Panc1 (cell line): ENCODE measurements around the gene PHLDB1. TPM values are rescaled to one million over a fixed set of nuclear protein-coding genes. Genes with fewer than 3 reads are reported as not detected.

ENCODE experiments used
- ATAC-seq: fragments of 200-7000 bp; cut with Tn5 transposase; 2 replicates; pipeline ENCODE4 v1.9.1; 2020; ENCODE audit warnings: mild to moderate bottlenecking, moderate library complexity
- BruUV-seq: library from RNA; stranded (reverse); fragments of 400-500 nt; replicated peaks from 2 replicates; lab custom pipeline; 2021; lab: Mats Ljungman, UMichigan
- CTCF ChIA-PET: fragments of 300-600 bp; sonication (Branson Sonifier 250); formaldehyde crosslinking; loops from one replicate; lab custom pipeline; 2022; ENCODE audit warnings: antibody characterized with exemption; lab: Charles Lee
- POLR2A ChIA-PET: fragments of 300-600 bp; sonication (Branson Sonifier 250); formaldehyde crosslinking; loops from one replicate; lab custom pipeline; 2022; ENCODE audit warnings: antibody characterized with exemption; lab: Charles Lee
- DNase-seq: peaks from one replicate; pipeline ENCODE4 v3.0.0-alpha.2; 2010; ENCODE audit warnings: low read depth, low spot score
- H3K27ac ChIP-seq: 2 replicates; pipeline ENCODE4 v1.5.1; 2011; ENCODE audit warnings: mild to moderate bottlenecking, low read length, inconsistent platforms
- H3K27me3 ChIP-seq: fragments of 200-500 bp; sonication (Bioruptor generic); 2 replicates; pipeline ENCODE4 v1.6.0; 2014; ENCODE audit warnings: low read length, inconsistent platforms; ENCODE audit not compliant: control insufficient read depth, insufficient read depth
- H3K36me3 ChIP-seq: fragments of 200-500 bp; sonication (Bioruptor generic); 2 replicates; pipeline ENCODE4 v1.5.1; 2014; ENCODE audit warnings: inconsistent platforms, mild to moderate bottlenecking, low read length, moderate library complexity; ENCODE audit not compliant: control insufficient read depth, insufficient read depth
- H3K4me1 ChIP-seq: 2 replicates; pipeline ENCODE4 v1.5.1; 2011; ENCODE audit warnings: inconsistent platforms, mild to moderate bottlenecking, low read length, moderate library complexity; ENCODE audit not compliant: control insufficient read depth, insufficient read depth
- H3K4me3 ChIP-seq, 2 experiments: 2 replicates each; pipeline ENCODE4 v1.5.1; 2011 to 2012; ENCODE audit warnings: low read depth in 2 of 2, low read length in 2 of 2, mild to moderate bottlenecking in 2 of 2, inconsistent platforms in 1 of 2, moderate library complexity in 1 of 2
- H3K9me3 ChIP-seq: fragments of 200-500 bp; sonication (Bioruptor generic); 2 replicates; pipeline ENCODE4 v1.5.1; 2014; ENCODE audit warnings: low read depth, mild to moderate bottlenecking, inconsistent platforms, low read length, moderate library complexity; ENCODE audit not compliant: control insufficient read depth, insufficient read depth
- CTCF ChIP-seq: fragments of 450-650 bp; IDR thresholded peaks from 2 replicates; pipeline ENCODE4 v1.5.1; 2017; ENCODE audit warnings: mild to moderate bottlenecking
- POLR2AphosphoS5 ChIP-seq: IDR thresholded peaks from 2 replicates; pipeline ENCODE4 v1.6.1; 2012; ENCODE audit warnings: mild to moderate bottlenecking, low read depth, low read length, moderate library complexity
- REST ChIP-seq, 2 experiments: IDR thresholded peaks; 2 replicates each; pipeline ENCODE4 v1.6.1; 2011 to 2012; ENCODE audit warnings: low read depth in 2 of 2, control low read depth in 1 of 2, low read length in 1 of 2, mild to moderate bottlenecking in 1 of 2, moderate library complexity in 1 of 2; ENCODE audit not compliant: insufficient read depth in 1 of 2
- SIN3A ChIP-seq: IDR thresholded peaks from 2 replicates; pipeline ENCODE4 v1.6.1; 2012; ENCODE audit warnings: low read depth, mild to moderate bottlenecking, low read length, moderate library complexity, borderline replicate concordance; ENCODE audit not compliant: insufficient read depth
- TCF7L2 ChIP-seq: IDR thresholded peaks from 2 replicates; pipeline ENCODE4 v1.6.1; 2011; ENCODE audit warnings: mild to moderate bottlenecking, low read depth, low read length, inconsistent platforms
- in situ Hi-C: cut with HindIII; loops from 2 replicates; pipeline ENCODE4 v1.10.0; 2016; ENCODE audit warnings: low sequenced_read_pairs, low pct_unique_long_range_greater_than_20kb
- intact Hi-C: fragments of 100-400 bp; cut with micrococcal nuclease; formaldehyde crosslinking; loops from one replicate; pipeline ENCODE4 v1.10.0; 2022; ENCODE audit not compliant: unreplicated experiment
- total RNA-seq: library from RNA; stranded (reverse); gene quantifications from one replicate; pipeline ENCODE4 v1.2.1, GENCODE V29; 2021; ENCODE audit not compliant: unreplicated experiment

The PHLDB1 gene
- total RNA-seq, 1 experiment from 2014 or later = 97.7 TPM

GRCh38 chr11:118646393-118646792, 39.0 kb downstream of the PHLDB1 start:
- ChIA-PET CTCF (interaction anchor here (0.6 kb wide), 2 partner anchors 12 to 379 kb away, joined by 3 to 4 read pairs; no protein-coding TSS in a partner anchor), POLR2A (interaction anchor here (0.6 to 0.7 kb wide), 2 partner anchors 9 to 26 kb away, joined by 6 to 8 read pairs; no protein-coding TSS in a partner anchor)
- no peaks in the 10 kb centered on the region for H3K9me3 ChIP-seq
- H3K27ac ChIP-seq = no peak overlapping the region
- intact Hi-C loops (no loop called here), in situ Hi-C loops (no loop called here)
- H3K36me3 ChIP-seq = no peaks in the 10 kb centered on the region; the same call in 1 of the 2 replicates
- TF ChIP-seq TCF7L2 = no peak
- no peak for DNase-seq
- BruUV-seq = no TSS peak
- H3K4me3 ChIP-seq = no peak overlapping the region
- no peak for ATAC-seq
- no peaks in the 10 kb centered on the region for H3K4me1 ChIP-seq
- H3K27me3 ChIP-seq = no peaks in the 10 kb centered on the region

- Histone ChIP-seq H3K4me1 (no peaks in the 10 kb centered on the region), H3K36me3 (no peaks in the 10 kb centered on the region; the same call in 1 of the 2 replicates), H3K9me3 (no peaks in the 10 kb centered on the region), H3K27ac (no peak overlapping the region), H3K4me3 (no peak overlapping the region), H3K27me3 (no peaks in the 10 kb centered on the region)
- ATAC-seq = no peak
- DNase-seq = no peak
- ChIA-PET POLR2A (no interaction called here), CTCF (no interaction called here)
- intact Hi-C loops (no loop called here), in situ Hi-C loops (no loop called here)
- TF ChIP-seq TCF7L2 = no peak
- no peak for TF ChIP-seq POLR2AphosphoS5
- TF ChIP-seq SIN3A = no peak
- TF ChIP-seq REST (IDR thresholded peaks at IDR 0.05; ENCODE audit: insufficient read depth in 1 of 2, low read depth in 2 of 2, low read length in 1 of 2) = no peak
- no peak for TF ChIP-seq CTCF
- BruUV-seq = no TSS peak
Observed at GRCh38 chr11:118648291-118648690, 40.9 kb downstream of the PHLDB1 start.

GRCh38 chr11:118649941-118650340, 42.5 kb downstream of the PHLDB1 start:
- in situ Hi-C loops (no loop called here), intact Hi-C loops (no loop called here)
- DNase-seq (no peak), ATAC-seq (no peak)
- Histone ChIP-seq H3K4me3 (no peak overlapping the region), H3K9me3 (no peaks in the 10 kb centered on the region), H3K36me3 (peaks cover 5% of the 10 kb centered on the region; the same call in 1 of the 2 replicates), H3K4me1 (no peaks in the 10 kb centered on the region), H3K27ac (no peak overlapping the region), H3K27me3 (no peaks in the 10 kb centered on the region)
- CTCF ChIA-PET = no interaction called here
- TF ChIP-seq SIN3A (no peak), POLR2AphosphoS5 (no peak), TCF7L2 (no peak), REST (IDR thresholded peaks at IDR 0.05; ENCODE audit: insufficient read depth in 1 of 2, low read depth in 2 of 2, low read length in 1 of 2) (no peak), CTCF (no peak)
- no TSS peak for BruUV-seq
- POLR2A ChIA-PET = interaction anchor here (0.6 kb wide), 1 partner anchor 470 kb away, joined by 3 read pairs; no protein-coding TSS in a partner anchor
